HG02938 (cell line): ENCODE measurements around the gene BTF3L4.

Experiments
- ATAC-seq: cut with Tn5 transposase; IDR thresholded peaks from one replicate; pipeline ENCODE4 v1.9.1; 2021; ENCODE audit warnings: mild to moderate bottlenecking, moderate library complexity; ENCODE audit not compliant: unreplicated experiment

The BTF3L4 gene

GRCh38 chr1:52122384-52122783, 66.3 kb downstream of the BTF3L4 start:
- no peak for ATAC-seq

DNA sequence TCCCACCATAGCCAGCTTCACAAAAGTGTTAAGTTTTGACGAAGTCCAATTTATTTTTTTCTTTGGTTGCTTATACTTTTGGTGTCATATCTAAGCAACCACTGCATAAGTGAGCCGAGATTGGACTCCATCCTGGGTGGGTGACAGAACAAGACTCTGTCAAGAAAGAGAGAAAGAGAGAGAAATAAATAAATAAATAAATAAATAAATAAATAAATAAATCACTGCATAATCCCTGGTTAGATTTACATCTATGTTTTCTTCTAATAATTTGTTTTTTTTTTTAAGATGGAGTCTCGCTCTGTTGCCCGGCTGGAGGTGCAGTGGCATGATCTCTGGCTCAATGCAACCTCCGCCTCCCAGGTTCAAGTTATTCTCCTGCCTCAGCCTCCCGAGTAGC, 67.5 kb downstream of the BTF3L4 start:
- ATAC-seq: no peak

DNA sequence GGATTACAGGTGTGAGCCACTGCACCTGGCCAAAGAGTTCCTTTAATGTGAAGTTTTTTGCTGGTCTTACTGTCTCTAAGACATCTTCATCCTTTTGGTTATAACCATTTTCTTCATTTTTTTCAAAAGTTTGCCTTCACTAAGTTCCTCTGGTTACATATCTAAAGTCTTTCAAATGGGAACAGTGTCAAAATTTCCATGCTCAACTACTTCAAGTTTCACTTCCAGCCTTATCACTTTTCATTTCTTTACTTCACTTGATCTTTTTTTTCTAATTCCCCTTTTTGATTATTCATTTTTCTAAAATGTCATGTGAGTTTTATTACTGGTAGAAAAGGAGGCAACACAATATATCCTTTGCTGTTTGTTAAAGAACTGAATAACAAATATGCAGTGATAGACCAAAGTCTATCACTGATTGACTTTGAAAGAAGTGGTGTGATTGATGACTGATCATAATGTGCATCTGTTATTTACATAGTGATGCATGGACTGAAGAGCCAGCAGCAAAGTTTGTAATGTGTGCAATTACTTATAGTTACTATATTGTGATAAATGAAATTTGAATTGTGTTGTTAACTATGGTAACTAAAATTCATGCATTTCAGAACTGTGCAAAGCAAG, 69.8 kb downstream of the BTF3L4 start:
- no peak for ATAC-seq

- no peak for ATAC-seq
These were observed 71.4 kb downstream of the BTF3L4 start for GRCh38 chr1:52127181-52128180.

GRCh38 chr1:52139817-52140540, 83.9 kb downstream of the BTF3L4 start:
- ATAC-seq: peak; percentile 56
